Measurements from ENCODE around the gene ENPP4.

- TF ChIP-seq CTCF (conservative IDR thresholded peaks at IDR 0.05; ENCODE audit: low read depth, low read length): no peak
- TF ChIP-seq EZH2 (IDR thresholded peaks at IDR 0.05; ENCODE audit: low read length, unreplicated experiment): no peak
Measured at GRCh38 chr6:46134216-46134615, 4.4 kb downstream of the ENPP4 start.

Measured in PC-3 (cell line).